Measurements from ENCODE around the gene ALDH3B2.
"Not testable (repeated sequence)": the region's sequence is repeated elsewhere in the genome, so short reads cannot be mapped to it uniquely, and the experiment has no call there.

DNA sequence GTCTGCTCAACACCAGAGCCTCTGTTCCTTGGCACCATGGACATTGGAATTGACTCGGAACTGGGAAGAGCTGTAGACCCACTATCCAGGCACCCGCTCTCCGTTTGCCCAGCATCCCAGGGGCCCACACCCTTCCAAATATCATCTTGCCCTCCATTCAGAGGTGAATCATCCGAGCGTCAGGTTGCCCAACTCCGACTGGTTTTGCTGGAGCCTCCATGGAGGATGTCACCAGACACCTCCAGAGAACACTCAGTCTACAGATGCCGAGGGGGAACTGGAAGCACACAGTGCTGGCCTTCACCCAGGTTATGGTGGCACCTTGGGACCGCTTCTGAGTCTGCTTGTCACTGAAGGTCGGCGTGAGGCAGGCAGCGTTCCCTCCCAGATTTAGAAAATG is 35.4 kb upstream of the ALDH3B2 start:
- TF ChIP-seq, protein P1, sequence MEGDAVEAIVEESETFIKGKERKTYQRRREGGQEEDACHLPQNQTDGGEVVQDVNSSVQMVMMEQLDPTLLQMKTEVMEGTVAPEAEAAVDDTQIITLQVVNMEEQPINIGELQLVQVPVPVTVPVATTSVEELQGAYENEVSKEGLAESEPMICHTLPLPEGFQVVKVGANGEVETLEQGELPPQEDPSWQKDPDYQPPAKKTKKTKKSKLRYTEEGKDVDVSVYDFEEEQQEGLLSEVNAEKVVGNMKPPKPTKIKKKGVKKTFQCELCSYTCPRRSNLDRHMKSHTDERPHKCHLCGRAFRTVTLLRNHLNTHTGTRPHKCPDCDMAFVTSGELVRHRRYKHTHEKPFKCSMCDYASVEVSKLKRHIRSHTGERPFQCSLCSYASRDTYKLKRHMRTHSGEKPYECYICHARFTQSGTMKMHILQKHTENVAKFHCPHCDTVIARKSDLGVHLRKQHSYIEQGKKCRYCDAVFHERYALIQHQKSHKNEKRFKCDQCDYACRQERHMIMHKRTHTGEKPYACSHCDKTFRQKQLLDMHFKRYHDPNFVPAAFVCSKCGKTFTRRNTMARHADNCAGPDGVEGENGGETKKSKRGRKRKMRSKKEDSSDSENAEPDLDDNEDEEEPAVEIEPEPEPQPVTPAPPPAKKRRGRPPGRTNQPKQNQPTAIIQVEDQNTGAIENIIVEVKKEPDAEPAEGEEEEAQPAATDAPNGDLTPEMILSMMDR (IDR thresholded peaks at IDR 0.05): not testable (repeated sequence)
- TF ChIP-seq EZH2 (IDR thresholded peaks at IDR 0.05; ENCODE audit: borderline replicate concordance, insufficient read depth, low read depth, low read length, poor library complexity, severe bottlenecking): not testable (repeated sequence)
